ENCODE measurements around the gene NDC1.
"Not testable (repeated sequence)": the region's sequence is repeated elsewhere in the genome, so short reads cannot be mapped to it uniquely, and the experiment has no call there.

NDC1 gene

DNA sequence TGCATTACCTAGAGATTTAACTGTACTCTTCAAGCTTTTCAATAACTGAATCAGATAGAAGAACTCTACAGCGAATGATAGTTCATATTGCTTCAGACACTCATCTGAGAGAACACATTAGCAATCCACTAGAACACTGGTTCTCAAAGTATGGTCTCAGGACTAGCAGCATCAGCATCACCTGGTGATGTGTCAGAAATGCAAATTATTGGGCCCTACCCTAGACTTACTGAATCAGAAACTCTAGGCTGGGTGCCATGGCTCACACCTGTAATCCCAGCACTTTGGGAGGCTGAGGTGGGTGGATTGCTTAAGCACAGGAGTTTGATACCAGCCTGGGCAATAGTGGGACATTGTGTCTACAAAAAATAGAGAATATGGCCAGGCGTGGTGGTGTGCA, 74.2 kb downstream of the NDC1 start:
- no peak for DNase-seq

DNA sequence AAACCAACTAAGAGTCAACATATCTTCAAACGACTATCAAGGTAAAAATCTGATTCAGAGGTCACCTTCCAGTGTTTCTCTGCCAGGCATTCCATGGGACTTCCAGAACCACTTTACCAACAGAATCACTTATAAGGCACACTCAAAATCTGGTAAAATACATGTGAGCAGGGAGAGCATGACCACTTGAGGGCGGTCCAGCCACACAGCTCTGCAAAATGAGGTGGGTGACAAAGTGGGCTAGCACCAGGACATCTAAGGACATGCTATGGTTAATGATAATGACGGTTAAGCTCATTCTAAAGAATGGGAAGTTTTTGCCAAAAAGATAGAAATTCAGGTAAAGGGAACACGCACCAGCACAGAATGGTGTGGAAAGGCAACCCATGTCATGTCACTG, 74.6 kb downstream of the NDC1 start:
- no peak for DNase-seq

DNA sequence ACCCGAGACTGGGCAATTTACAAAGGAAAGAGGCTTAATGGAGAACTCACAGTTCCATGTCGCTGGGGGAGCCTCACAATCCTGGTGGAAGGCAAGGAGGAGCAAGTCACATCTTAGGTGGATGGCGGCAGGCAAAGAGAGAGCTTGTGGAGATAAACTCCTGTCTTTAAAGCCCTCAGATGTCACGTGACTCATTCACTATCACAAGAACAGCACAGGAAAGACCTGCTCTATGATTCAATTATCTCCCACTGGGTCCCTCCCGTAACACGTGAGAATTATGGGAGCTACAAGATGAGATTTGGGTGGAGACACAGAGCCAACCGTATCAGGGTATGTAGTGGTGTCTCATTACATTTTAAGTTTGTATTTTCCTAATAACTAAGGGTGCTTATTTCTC, 77.6 kb downstream of the NDC1 start:
- not testable (repeated sequence) for DNase-seq

GRCh38 chr1:53755874-53756273, 82.2 kb downstream of the NDC1 start:
- no peak for DNase-seq

GRCh38 chr1:53754484-53755312, 83.4 kb downstream of the NDC1 start:
- DNase-seq, result no peak

DNA sequence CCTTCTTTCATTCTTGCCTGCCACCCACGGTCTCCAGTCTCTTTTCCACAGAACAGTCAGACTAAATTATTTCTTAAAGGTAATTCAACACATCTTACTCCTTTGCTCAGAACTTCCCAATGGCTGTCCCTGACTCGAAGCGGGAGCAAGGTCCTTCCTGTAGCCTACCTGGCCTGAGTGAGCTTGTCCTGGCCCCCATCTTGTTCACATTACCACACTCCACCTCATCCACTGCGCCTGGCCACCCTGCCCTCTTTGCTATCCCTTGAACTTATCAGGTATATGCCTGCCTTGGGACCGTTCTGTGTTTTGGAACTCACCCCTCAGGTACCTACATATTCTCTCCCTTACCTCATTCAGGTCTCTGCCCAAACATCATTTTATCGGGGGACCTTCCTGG, 85.8 kb downstream of the NDC1 start:
- no peak for DNase-seq

DNA sequence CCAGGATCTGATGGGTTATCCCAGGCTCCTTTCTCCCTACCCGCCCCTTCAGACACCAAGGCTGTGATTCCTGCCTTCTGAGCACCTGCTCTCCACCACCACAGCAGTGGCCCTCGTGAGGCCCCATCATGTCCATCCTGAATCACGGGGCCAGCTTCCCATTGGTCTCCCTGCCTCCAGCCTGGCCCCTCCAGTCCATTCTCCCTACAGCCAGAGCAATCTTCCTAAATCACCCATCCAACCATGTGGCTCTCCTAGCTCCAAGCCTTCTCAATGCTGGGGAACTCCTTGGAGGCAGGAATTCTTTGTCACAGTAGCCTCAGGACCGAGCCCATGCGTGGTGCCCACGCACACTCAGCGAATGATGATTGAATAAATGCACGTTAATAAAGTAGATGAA, 90.3 kb downstream of the NDC1 start:
- no peak for DNase-seq

DNA sequence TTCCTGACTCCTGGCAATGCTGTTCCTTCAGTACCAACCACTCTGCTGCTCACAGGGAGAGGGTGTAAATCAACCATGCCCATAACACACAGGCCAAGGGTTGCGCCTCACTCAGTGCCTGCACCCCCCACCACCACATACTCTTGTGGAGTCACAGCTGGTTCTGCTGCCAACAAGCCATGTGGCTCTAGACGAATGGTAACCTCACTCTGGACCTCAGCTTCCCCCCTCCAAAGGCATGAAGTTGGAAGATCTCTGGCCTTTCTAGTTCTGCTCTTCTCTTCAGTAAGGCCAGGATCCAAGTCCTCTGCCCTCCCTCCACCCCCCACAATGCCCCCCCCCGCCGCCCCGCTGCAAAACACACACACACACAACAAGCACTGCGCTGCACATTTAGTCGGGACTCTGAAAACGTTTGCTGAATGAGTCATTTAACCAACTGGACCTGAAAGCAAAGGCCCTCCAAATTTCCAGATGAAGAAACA, 97.4 kb downstream of the NDC1 start:
- no peak for DNase-seq

DNA sequence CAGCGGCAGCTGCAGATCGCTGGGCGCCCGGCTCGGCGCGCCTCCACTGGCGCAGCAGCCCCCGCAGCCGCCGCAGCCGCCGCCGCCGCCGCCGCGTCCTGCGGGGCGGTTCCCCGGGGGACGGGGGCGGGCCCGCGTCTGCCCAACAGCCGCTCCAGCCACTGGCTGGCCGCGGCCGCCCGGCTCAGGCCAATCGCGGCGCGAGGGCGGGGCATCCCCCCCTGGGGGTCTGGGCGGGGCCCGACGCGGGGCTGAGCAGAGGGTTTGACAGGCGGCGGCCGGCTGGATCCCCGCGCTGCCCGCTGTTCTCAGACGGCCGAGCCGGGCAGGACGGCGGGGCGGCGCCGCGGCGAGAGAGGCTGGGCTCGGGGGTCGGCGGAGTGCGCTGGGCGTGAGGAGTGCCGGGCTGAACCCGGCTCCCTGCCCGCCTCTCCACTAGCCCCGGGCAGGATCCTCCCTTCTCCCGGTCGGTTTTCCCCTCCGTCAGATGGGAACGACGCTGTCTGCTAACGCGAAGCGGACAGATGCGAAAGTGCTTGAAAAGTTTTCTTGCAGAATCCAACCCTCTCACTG, 98.9 kb downstream of the NDC1 start, which contains the start of gene GLIS1:
GLIS1 (minus strand) TSS at position 56 of the 573 bp plus-strand sequence. CDS start 1,100 bp downstream, outside the sequence.
- DNase-seq, result no peak

DNA sequence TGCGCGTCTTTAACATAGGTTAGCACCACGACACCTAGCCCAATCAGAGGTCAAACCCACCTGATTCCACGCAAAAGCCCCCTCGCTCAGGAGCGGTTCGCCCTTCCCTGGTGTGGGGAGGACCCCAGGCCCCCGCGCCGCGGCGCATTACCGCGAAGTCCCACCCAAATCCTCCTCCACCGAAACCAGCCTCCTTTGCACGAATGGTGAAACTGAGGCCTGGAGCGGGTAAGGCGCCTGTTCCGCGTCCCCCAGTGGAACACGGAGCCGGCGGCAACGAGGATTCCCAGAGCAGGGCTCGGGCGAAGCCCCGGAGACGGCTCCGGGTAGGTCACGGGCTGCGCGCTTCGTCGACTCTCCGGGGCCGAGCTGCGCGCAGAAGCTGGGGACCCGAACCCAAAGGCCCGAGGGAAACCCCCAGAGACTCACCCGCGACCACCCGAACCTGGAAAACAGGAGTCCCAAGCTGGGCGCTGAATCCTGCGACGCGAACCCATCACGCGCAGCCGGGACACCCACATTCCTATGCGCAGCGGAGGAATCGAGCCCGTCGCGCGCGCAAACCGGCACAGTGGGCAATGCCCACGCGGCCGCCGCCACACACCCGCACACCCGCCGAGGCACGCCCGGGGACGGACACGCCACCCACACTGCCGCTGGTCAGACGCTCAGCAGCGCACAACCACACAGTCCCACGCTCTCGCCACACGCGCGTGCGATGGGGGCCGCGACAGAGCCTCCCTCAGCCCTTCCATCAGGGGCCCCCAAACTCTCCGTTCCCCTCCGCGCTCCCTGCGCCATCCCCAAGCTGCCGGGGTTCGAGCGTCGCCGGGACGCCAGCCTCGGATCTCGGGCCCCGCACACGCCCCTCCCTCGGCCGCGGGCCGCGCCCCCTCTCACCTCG, 99.6 kb downstream of the NDC1 start:
- no peak for DNase-seq

DNA sequence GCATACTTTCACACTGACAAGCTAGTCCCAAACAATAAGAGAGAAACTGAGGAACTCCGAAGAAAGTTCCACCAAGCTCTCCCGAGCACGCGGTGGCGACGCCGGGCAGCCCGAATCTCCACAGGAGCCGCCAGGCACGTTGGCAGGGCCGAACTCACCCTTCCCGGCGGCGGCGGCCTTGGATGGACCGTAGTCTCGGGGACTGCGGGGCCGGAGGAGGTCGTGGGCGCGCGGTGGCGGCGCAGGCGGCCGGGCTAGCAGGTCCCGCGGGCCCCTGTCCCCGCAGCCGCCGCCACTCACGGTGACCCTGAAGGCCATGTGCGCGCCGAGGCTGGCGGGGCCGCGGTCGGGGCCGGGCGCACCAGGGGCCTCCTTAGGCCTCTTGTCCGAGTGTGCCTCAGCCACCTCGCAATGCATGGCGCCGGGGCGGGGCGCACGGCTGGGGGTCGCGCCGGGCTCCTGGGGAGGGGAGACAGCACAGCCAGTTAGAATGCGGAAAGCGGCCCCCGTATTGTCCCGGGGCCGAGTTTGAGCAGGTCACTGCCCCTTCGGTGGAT, 100.4 kb downstream of the NDC1 start:
- DNase-seq, result no peak

DNA sequence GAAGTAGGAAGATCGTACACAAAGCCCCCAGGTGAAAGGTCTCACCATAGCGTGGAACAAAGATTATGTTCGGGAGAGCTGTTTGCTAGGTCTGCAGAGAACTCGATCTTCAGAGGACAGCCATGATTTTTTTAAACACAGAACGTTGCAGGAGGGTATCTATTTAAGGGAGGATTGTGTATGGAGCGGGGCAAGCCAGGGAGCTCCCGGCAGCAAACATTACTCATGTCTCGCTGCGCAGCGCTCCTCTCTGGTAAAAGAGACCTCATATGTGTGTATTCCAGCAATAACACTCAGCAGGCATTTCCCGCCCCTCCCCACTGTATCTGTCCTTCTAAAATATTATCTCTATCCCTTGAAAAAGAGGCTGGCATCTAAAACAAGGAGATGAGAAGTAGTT, 101.8 kb downstream of the NDC1 start:
- DNase-seq, result no peak

GRCh38 chr1:53735681-53736080, 102.4 kb downstream of the NDC1 start:
- no peak for DNase-seq

GRCh38 chr1:53735261-53735660, 102.8 kb downstream of the NDC1 start:
- DNase-seq, result no peak

DNA sequence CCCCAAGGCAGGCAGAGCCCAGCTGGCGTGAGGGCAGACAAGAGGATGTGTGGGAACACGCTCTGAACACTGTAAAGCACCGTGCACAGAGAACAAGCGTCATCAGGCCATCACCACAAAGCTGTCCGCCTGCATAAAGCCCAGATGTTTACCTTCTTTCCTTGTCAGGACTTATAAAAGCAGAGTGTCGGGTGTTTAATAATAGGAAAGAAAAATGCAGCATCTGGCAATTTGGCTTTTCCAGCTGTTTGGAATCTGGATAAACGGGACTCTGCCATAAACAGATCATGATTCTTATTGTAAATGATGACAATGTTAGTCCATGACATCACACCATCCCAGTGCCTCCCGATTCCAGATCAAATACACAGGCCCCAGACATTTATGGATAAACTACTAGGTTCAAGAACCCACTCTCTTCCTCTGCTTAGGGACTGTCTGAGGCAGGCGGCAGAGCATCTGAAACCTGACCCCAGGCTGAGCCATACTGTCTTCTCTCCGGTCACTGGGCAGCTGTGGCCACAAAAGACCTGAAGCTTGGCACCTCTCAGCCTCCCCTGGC, 103.4 kb downstream of the NDC1 start:
- no peak for DNase-seq

DNA sequence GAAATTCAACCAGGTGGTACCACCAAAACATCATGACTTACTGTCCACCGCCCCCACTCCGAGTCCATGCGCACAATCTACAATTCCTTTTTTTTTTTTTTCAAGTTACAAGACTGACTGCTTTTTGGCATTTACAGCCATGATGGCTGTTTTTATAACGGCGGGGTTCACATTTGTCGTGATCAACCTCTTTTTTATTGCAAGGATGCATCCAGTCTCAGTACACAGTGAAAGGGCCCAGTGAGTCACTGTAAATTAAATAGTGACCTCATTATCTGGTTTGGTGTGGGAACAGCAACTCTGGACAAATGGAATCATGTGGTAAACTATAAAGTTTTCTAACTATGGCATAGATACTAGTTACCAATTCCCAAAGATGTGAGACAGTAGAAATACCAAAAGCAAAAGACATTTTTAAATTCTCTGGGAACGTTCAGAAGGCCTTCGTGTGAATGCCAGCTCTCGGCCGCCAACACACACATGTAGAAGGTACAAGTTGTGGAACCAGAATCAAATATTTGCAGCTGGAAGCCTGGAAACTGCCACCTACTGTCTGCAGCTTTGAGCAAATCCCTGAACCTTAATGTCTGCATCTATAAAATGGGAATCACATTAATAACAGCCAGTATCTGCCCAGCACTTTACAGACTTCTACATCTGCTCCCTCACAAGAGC, 104.0 kb downstream of the NDC1 start:
- DNase-seq, result no peak

DNA sequence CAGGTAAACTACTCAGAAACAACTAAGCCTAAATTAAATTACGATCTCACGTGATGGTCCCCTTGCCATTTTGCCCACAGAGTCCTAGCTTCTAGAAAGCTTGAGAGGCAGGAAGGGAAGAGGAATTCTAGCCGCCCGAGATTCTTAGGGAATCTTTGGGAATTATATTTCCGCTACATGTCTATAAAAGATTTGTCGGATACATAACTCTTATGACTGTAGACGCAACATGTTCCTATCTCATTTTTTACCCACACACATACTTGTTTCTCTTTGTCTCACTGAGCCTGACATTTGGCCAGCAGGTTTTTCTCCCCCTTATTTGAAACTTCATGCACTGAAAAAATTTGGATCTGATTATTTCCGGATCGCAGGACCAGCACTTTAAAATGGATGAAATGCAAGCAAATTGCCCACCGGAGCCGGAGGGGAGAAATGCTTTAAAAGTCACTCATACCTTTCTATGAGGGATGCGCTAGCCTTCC, 104.6 kb downstream of the NDC1 start:
- DNase-seq, result no peak

GRCh38 chr1:53732912-53733317, 105.2 kb downstream of the NDC1 start:
- DNase-seq, result no peak

- no peak for DNase-seq
These were observed 105.7 kb downstream of the NDC1 start for GRCh38 chr1:53732409-53732808.

DNA sequence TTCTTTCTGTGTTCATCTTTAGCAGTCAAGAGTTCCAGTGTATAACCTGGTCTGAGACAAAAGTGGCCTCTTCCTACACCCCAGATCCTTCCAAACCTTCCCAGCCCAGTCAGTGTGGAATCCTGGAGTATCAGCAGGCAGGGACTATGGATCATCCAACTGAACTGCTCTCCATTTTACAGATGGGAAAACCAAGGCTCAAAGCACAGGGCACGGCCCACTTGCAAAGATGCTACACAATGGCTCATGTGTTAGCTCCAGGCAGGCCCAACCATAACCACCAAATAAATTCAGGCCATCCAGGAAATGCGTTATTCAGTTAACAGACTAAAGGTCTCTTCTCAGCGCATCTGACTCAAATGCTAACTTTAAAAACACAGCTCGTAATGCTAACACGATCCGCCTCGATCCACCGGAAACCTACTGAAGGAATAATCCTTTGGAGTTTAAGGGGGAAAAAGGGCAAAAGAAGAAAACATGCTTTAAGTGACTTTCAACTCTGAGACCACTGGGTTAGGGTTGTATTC, 106.3 kb downstream of the NDC1 start:
- no peak for DNase-seq

DNA sequence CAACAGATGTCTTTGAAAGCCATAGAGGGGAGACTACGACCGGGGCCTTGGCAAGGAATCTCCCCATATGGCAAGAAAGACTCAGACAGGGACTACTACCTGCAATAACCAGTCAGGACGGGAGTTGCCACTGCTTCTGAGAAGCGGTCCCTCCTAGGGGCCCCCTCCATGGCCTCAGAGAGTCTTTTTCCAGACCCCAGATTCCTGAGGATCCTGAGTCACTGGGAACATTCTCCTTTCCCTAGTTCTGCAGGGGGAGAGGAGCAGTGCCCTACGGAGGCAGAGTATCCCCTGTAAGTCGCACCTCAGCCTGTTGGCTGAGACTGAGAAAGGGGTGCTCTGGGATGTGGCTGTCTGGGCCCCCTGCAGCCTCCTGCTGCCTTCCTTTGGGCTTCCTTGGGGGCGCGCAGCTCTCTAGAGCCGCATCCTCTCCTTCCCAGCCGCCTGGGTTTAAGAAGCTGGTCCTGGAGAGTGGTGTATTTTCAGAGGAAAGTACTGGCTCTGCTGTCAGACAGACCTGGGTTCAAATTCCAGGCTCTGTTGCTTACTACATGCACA, 107.0 kb downstream of the NDC1 start:
- DNase-seq, result no peak
